ENCODE measurements around the gene ANTXR2.

GRCh38 chr4:79996851-79997250 is 76.2 kb downstream of the ANTXR2 start:
- no peak for TF ChIP-seq REST (IDR thresholded peaks at IDR 0.05; ENCODE audit: insufficient read depth in 1 of 2, low read depth in 2 of 2, low read length in 2 of 2)
- TF ChIP-seq SIN3A (IDR thresholded peaks at IDR 0.05; ENCODE audit: borderline replicate concordance, insufficient read depth, low read length), result no peak
- no peak for TF ChIP-seq POLR2AphosphoS5 (IDR thresholded peaks at IDR 0.05; ENCODE audit: low read depth, low read length)
- no peak for TF ChIP-seq TAF1 (IDR thresholded peaks at IDR 0.05; ENCODE audit: borderline replicate concordance, insufficient read depth, low read length)

Measured in PFSK-1 (cell line).